GM19328 (cell line): ENCODE data around the gene ICAM5.
A peak's percentile ranks its signal among the peaks of the same experiment; 100 is the strongest.
"Not testable (repeated sequence)": the region's sequence is repeated elsewhere in the genome, so short reads cannot be mapped to it uniquely, and the experiment has no call there.

Experiments
- ATAC-seq: cut with Tn5 transposase; IDR thresholded peaks from one replicate; pipeline ENCODE4 v1.9.1; 2021; ENCODE audit warnings: mild to moderate bottlenecking, moderate library complexity; ENCODE audit not compliant: unreplicated experiment

The ICAM5 gene

DNA sequence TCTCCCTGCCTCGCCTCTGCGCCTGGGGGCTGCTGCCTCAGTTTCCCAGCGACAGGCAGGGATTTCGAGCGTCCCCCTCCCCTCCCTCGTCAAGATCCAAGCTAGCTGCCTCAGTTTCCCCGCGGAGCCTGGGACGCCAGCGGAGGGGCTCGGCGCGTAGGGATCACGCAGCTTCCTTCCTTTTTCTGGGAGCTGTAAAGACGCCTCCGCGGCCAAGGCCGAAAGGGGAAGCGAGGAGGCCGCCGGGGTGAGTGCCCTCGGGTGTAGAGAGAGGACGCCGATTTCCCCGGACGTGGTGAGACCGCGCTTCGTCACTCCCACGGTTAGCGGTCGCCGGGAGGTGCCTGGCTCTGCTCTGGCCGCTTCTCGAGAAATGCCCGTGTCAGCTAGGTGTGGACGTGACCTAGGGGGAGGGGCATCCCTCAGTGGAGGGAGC, 19.6 kb upstream of the ICAM5 start:
- no peak for ATAC-seq

GRCh38 chr19:10270616-10271394, 18.9 kb upstream of the ICAM5 start, which contains the start of gene ICAM1:
Gene ICAM1 (plus strand): TSS chr19:10271120. CDS start chr19:10271160, 40 bp downstream.
- ATAC-seq = peak; percentile 47

- no peak for ATAC-seq
These were observed 18.1 kb upstream of the ICAM5 start for GRCh38 chr19:10271543-10272086.

GRCh38 chr19:10274589-10274988, 15.2 kb upstream of the ICAM5 start:
- ATAC-seq = no peak

DNA sequence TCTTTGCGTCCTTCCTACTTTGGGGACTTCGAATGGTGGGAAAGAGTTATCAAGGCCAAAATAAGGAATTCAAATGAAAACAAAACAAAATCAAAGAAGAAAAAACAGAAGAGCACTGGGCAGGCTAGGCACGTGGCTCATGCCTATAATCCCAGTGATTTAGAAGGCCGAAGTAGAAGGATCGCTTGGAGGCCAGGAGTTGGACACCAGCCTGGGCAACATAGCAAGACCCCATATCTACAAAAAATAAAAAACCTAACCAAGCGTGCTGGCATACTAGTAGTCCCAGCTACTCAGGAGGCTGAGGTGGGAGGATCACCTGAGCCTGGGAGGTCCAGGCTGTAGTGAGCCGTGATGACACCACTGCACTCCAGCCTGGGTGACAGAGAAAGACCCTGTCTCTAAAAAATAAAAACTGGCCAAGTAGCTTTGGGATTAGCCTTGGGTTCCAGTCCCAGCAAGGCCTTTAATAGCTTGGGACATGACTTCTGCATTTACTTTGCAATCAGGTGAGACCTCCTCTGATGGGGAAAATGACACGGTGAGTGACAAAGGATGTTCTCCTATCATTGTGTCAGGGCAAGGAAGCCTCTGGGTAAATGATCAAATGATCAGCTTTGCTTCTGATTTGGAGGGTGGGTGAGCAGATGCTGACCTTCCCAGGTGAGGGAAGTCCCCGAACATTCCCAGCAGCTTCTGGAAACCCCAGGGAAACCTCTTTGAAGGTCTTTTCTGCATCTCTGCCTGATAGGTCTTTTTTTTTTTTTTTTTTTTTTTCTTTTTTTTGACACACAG, 11.8 kb upstream of the ICAM5 start:
- ATAC-seq = no peak

DNA sequence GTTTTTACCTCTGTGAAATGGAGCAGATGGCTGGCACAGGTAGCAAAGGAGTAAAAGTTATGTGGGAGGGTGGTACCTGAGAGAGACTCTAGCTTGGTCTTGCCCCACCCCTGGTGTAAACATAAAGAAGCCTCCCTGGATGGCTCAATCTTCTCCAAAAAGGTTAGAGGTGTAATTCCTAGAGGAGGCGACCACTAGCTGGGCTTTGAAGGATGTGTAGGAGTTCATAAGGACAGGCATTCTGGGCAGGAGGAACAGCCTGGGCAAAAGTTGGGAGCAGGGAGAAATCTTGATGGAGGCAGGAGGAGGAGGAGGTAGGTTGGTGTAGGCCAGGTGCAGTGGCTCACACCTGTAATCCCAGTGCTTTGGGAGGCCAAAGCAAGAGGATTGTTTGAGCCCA, 10.8 kb upstream of the ICAM5 start:
- ATAC-seq = no peak

DNA sequence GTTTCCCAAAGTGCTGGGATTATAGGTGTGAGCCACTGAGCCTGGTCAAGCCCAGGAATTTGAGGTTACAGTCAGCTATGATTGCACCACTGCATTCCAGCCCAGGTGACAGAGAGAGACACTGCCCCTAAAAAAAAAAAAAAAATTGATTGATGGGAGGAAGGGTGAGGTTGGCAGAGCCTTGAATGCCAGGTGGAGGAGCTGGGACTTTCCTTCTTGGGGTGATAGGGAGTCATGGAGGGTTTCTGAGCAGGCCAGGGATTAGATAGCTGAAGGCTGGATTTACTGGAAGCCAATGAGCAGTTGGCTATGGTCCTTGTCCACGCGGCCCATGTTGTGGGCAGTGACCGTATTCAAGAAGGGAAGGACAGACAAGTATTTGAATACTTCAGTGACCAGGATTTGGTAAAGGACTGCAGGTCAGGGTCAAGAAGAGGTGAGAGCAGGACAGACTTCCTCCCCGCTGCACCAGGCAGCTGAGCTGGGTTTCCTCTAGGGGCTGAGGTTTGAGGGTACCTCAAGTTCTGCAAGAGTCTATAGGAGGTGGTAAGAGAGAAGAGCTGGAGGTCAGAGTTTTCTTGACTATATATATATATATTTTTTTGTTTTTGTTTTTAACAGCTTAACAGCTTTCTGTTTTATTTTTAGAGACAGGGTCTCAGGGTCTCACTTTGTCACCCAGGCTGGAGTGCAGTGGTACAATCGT, 9.9 kb upstream of the ICAM5 start:
- ATAC-seq = no peak

DNA sequence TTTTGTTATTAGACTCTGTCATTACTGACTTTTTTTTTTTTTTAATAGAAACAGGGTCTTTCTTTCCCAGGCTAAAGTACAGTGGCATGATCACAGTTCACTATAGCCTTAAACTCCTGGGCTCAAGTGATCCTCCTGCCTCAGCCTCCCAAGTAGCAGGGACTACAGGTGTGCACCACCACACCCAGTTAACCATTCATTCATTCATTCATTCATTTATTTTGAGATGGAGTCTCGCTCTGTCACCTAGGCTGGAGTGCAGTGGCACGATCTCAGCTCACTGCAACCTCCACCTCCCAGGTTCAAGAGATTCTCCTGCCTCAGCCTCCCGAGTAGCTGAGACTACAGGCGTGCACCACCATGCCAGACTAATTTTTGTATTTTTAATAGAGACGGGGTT, 7.7 kb upstream of the ICAM5 start:
- not testable (repeated sequence) for ATAC-seq

GRCh38 chr19:10283301-10284064, 6.3 kb upstream of the ICAM5 start:
- no peak for ATAC-seq

GRCh38 chr19:10284065-10284959, 5.4 kb upstream of the ICAM5 start:
- no peak for ATAC-seq

- ATAC-seq = no peak
These were observed 4.8 kb upstream of the ICAM5 start for GRCh38 chr19:10284960-10285278.

DNA sequence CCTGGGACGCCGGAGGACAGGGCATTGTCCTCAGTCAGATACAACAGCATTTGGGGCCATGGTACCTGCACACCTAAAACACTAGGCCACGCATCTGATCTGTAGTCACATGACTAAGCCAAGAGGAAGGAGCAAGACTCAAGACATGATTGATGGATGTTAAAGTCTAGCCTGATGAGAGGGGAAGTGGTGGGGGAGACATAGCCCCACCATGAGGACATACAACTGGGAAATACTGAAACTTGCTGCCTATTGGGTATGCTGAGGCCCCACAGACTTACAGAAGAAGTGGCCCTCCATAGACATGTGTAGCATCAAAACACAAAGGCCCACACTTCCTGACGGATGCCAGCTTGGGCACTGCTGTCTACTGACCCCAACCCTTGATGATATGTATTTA, 4.4 kb upstream of the ICAM5 start:
- no peak for ATAC-seq

GRCh38 chr19:10286803-10287737, 2.7 kb upstream of the ICAM5 start, which contains the start of gene ICAM4:
Gene ICAM4 (plus strand): TSS chr19:10286955. CDS start chr19:10287013, 58 bp downstream.
- ATAC-seq = no peak

GRCh38 chr19:10288662-10289166, 1.0 kb upstream of the ICAM5 start:
- no peak for ATAC-seq

DNA sequence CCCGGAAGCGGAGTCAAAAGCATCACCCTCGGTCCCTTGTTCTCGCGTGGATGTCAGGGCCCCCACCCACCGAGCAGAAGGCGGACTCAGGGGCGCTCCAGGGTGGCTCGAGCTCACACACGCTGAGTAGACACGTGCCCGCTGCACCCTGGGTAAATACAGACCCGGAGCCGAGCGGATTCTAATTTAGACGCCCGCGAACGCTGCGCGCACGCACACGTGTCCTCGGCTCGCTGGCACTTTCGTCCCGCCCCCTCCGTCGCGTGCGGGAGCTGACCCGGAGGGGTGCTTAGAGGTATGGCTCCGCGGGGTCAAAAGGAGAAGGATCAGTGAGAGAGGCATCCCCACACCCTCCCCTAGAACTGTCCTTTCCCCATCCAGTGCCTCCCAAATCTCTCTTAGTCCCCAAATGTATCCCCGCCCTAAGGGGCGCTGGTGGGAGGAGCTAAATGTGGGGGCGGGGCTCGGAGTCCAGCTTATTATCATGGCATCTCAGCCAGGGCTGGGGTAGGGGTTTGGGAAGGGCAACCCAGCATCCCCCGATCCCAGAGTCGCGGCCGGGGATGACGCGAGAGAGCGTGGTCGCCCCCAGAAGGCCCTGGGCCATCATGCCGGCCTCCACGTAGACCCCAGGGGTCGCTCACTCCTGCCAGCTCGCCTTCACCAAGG, 451 bp upstream of the ICAM5 start:
- no peak for ATAC-seq

DNA sequence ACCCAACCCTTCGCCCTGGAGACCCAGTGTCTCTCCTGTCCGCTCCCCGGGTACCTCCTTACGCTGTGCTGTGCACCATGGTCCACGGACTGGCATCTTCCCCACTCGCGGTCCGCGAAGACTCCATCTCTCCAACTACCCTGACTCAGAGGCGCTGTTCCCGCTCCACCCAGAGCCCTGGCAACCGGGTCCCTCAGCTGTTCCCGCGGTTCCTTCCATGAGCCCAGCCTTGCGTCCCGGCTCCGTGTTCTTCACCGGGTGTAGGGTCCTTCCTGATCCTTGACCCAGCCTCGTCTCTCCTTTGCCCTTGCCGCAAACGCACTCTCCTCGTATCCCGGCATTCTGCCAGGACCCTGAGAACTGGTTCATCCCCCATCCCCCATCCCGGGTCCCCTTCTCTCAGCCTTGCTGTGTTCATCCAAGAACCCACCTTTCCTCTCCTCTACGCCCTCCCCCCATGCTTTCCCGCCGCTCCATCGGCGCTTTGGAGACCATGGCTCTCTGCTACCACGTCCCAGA, 664 bp downstream of the ICAM5 start:
- no peak for ATAC-seq

DNA sequence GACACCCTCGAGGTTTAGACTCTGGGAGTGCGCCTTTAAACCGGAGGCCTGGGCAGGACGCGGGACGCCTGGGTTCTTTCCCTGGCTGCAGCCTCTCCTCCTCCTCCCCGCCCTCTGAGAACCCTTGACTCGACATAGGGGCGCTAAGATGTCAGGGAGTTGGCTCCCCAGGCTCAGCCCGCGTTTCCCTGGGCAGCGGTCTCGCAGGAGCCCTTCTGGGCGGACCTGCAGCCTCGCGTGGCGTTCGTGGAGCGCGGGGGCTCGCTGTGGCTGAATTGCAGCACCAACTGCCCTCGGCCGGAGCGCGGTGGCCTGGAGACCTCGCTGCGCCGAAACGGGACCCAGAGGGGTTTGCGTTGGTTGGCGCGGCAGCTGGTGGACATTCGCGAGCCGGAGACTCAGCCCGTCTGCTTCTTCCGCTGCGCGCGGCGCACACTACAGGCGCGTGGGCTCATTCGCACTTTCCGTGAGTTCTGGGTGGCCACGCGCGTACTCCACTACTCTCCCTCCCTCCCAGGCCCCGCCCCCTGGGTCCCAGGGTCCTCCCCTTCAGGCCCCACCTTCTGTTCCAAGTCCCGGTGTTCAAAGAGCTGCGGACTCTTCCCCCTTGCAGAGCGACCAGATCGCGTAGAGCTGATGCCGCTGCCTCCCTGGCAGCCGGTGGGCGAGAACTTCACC, 1.3 kb downstream of the ICAM5 start:
- ATAC-seq = no peak
